COR-L47 (cell line): Measurements from ENCODE around the gene IQCF5.
"Not testable (repeated sequence)": the region's sequence is repeated elsewhere in the genome, so short reads cannot be mapped to it uniquely, and the experiment has no call there.

Experiments used
- DNase-seq: peaks from one replicate; lab custom pipeline; 2025; lab: John Stamatoyannopoulos, UW

Gene IQCF5

GRCh38 chr3:51875501-51875900 is at the start of gene IQCF5:
IQCF5 (minus strand) TSS chr3:51875601; CDS start chr3:51875531, 70 bp downstream.
- DNase-seq, result no peak

GRCh38 chr3:51921081-51921578 is 45.7 kb upstream of the IQCF5 start:
- no peak for DNase-seq

- no peak for DNase-seq
Observed at GRCh38 chr3:51916418-51916817, 41.0 kb upstream of the IQCF5 start.

- no peak for DNase-seq
Observed at GRCh38 chr3:51908026-51908425, 32.6 kb upstream of the IQCF5 start.

GRCh38 chr3:51904034-51904823 is 28.8 kb upstream of the IQCF5 start:
- no peak for DNase-seq

- not testable (repeated sequence) for DNase-seq
Observed at GRCh38 chr3:51902361-51902760, 27.0 kb upstream of the IQCF5 start.

- DNase-seq, result not testable (repeated sequence)
Observed at GRCh38 chr3:51900043-51900442, 24.6 kb upstream of the IQCF5 start.

GRCh38 chr3:51897391-51897790 is 22.0 kb upstream of the IQCF5 start:
- no peak for DNase-seq

GRCh38 chr3:51896607-51897305 is 21.4 kb upstream of the IQCF5 start:
- no peak for DNase-seq

- DNase-seq, result no peak
Observed at GRCh38 chr3:51894939-51895338, 19.5 kb upstream of the IQCF5 start.

GRCh38 chr3:51894391-51894790 is 19.0 kb upstream of the IQCF5 start:
- no peak for DNase-seq

GRCh38 chr3:51891242-51892039 is 16.0 kb upstream of the IQCF5 start:
- no peak for DNase-seq

- no peak for DNase-seq
Observed at GRCh38 chr3:51888463-51889105, 13.2 kb upstream of the IQCF5 start.

GRCh38 chr3:51887620-51888019 is 12.2 kb upstream of the IQCF5 start:
- DNase-seq, result no peak

- DNase-seq, result no peak
Observed at GRCh38 chr3:51886447-51886846, 11.0 kb upstream of the IQCF5 start.

- DNase-seq, result no peak
Observed at GRCh38 chr3:51879937-51880336, 4.5 kb upstream of the IQCF5 start.

GRCh38 chr3:51876186-51876585 is 785 bp upstream of the IQCF5 start:
- no peak for DNase-seq

GRCh38 chr3:51874889-51875288 is 512 bp downstream of the IQCF5 start:
- no peak for DNase-seq

- no peak for DNase-seq
Observed at GRCh38 chr3:51874411-51874810, 990 bp downstream of the IQCF5 start.

- no peak for DNase-seq
Observed at GRCh38 chr3:51873876-51874275, 1.5 kb downstream of the IQCF5 start.

- DNase-seq, result no peak
Observed at GRCh38 chr3:51873253-51873766, 2.1 kb downstream of the IQCF5 start.

- no peak for DNase-seq
Observed at GRCh38 chr3:51869304-51869703, 6.1 kb downstream of the IQCF5 start.
